Hematopoietic multipotent progenitor cell (in vitro differentiated cells): ENCODE data around the gene ASIC3. TPM values are rescaled to one million over a fixed set of nuclear protein-coding genes. Genes with fewer than 3 reads are reported as not detected.

Experiments used
- DNase-seq, 3 donors: peaks; one replicate each; pipeline ENCODE4 v3.0.0-alpha.2; 2011 to 2015; ENCODE audit warnings: low read depth in 2 of 3, low spot score in 2 of 3
- total RNA-seq: library from RNA; depleted of rRNA; stranded (reverse); fragments of >200 nt; gene quantifications from one replicate; pipeline ENCODE4 v1.2.3, GENCODE V29; 2012

The ASIC3 gene
- total RNA-seq, 1 donor, result 0.54 TPM

DNA sequence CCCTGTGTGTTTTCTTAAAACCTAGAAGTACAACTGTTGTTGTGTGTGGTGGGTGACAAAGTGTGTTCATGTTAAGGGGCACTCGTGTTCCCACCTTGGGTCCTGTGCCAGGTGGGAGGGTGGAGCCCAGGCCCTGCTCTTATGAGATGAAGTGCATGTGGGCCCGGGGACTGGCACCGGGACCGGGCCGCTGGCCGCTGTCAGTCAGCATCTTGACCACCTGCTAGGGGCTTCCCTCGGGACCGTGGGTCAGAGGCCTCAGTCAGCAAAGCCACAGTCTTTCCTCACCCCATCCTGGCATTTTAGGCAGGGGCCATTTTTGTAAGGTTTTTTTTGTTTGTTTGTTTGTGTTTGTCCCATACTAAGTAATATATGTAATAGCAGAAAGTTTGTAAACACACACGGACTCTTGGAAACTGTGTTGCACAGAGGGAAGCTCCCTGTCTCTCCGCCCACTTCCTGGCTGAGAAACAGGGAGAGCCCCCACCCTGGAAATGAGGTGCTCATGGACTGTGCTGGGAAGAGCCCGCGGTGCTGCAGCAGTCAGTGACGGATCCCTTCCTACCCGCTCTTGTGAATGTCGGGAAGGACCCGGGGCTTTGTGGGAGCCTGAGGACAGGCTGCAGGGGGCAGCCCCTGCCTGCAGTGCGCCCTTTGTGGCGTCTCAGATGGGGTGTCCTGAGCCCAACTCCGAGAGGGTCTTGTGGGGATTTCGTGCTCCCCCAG lies 51.3 kb downstream of the ASIC3 start:
- DNase-seq, result no peak

DNA sequence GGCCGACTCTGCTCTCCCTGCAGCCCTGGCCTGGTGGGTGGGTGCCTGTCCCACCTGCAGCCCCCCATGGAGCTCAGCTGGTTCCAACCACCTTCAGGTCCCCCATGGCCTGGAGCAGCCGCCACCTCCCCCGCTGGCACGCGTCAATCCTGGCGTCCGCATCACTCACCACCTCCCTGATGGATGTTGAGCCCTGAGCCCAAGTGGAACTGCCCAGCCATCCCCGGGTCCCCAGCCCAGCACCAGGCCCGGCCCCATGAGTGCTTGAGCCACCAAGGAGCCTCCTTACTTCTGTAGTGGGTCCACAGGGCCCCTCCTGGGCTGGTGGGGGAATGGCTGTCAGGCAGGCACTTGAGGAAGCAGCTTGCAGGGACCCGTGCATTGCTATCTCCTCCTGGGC lies 52.6 kb downstream of the ASIC3 start:
- DNase-seq, result no peak

DNA sequence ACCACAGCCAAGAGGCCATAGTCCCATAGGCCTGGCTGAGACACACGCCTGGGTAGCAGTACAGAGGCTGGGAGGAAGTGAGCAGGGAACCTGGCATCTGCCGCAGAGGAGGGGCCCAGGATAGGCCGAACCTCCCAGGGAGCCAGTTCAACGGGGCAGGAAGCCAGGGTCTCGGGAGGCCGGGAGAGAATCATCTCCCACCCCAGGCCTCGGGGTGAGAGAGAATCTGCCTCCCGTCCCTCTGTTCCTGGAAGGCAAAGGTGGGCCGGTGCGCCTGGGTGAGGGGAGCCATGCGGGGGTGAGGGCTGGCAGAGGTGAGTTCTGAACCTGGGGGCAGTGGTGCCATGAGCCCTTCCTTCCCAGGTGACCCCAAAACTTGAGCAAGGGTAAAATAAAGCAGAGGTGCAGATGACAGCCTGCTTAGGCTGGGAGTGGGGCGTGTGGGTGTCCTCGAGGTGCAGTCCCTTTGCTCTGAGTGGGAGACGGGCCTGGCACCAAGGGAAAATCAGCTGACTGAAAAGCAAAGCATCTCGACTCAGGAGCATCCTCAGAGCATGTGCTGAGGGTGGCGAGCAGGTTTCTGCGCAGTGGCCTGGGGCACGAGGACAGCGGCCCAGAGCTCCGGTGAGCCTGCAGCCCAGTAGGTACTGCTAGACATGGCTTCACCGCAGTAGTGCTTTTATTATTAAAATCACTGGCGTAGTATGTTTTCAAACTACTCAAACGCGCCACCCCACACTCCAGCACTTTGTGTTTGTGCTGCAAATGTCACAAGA lies 53.5 kb downstream of the ASIC3 start:
- DNase-seq, result no peak

Other genes starting within 250 kb of the ASIC3 start
- 5.4 TPM for gene TMEM176B, start 248.2 kb upstream of the ASIC3 start, total RNA-seq
- gene TMEM176A, start 247.8 kb upstream of the ASIC3 start, total RNA-seq, result 2.4 TPM
- gene AOC1, start 196.0 kb upstream of the ASIC3 start, total RNA-seq, result 1.1 TPM
- 53.9 TPM for gene KCNH2, start 70.2 kb upstream of the ASIC3 start, total RNA-seq
- gene NOS3, start 57.5 kb upstream of the ASIC3 start, total RNA-seq, result 0.27 TPM
- 2.7 TPM for gene ATG9B, start 24.0 kb upstream of the ASIC3 start, total RNA-seq
- gene ABCB8, start 20.1 kb upstream of the ASIC3 start, total RNA-seq, result 27.5 TPM
- 17.5 TPM for gene CDK5, start 9.4 kb downstream of the ASIC3 start, total RNA-seq
- gene SLC4A2, start 11.1 kb downstream of the ASIC3 start, total RNA-seq, result 41.5 TPM
- gene FASTK, start 32.3 kb downstream of the ASIC3 start, total RNA-seq, result 64.4 TPM
- 25.6 TPM for gene TMUB1, start 35.0 kb downstream of the ASIC3 start, total RNA-seq
- 95.9 TPM for gene AGAP3, start 37.9 kb downstream of the ASIC3 start, total RNA-seq
- gene GBX1, start 119.2 kb downstream of the ASIC3 start, total RNA-seq, result not detected
- not detected for gene ASB10, start 138.7 kb downstream of the ASIC3 start, total RNA-seq
- not detected for gene H2BK1, start 162.0 kb downstream of the ASIC3 start, total RNA-seq
- gene ABCF2, start 178.7 kb downstream of the ASIC3 start, total RNA-seq, result 32.3 TPM
- gene CHPF2, start 184.0 kb downstream of the ASIC3 start, total RNA-seq, result 95.3 TPM
- 8.3 TPM for gene SMARCD3, start 200.2 kb downstream of the ASIC3 start, total RNA-seq